GM18498 (cell line): ENCODE measurements around the gene SOX13.

Source experiments
- ATAC-seq: cut with Tn5 transposase; IDR thresholded peaks from one replicate; pipeline ENCODE4 v1.9.1; 2021; ENCODE audit warnings: mild to moderate bottlenecking, moderate library complexity; ENCODE audit not compliant: unreplicated experiment

Gene SOX13

DNA sequence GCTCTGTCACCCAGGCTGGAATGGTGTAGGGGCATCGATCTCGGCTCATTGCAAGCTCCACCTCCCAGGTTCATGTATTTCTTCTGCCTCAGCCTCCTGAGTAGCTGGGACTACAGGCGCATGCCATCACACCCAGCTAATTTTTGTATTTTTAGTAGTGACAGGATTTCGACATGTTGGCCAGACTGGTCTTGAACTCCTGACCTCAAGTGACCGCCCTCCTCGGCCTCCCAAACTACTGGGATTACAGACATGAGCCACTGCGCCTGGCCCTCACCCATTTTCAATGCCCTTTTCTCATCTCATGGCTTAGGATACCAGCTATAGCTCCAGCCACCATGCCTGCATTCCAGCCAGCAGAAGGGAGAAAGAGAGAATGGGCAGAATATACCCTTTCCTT is 12.9 kb upstream of the SOX13 start:
- ATAC-seq = no peak

DNA sequence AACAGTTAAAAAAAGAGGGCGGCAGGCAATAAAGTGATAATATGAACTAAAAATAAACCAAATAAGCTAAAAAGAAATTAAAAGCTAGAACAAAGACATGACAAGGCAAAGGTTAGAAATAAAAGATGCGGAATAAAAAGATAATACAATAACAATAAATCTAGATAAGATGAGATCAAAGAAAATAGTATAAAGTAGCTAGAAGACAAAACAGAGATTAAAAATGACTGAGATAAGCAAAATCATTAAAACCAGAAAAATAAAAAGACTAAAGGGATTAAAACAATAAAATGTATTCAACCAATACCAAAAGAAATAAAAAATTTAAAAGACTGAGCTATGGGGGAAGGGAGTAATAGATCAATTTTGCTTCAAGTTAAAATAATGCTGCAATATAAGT is 10.8 kb upstream of the SOX13 start:
- no peak for ATAC-seq

DNA sequence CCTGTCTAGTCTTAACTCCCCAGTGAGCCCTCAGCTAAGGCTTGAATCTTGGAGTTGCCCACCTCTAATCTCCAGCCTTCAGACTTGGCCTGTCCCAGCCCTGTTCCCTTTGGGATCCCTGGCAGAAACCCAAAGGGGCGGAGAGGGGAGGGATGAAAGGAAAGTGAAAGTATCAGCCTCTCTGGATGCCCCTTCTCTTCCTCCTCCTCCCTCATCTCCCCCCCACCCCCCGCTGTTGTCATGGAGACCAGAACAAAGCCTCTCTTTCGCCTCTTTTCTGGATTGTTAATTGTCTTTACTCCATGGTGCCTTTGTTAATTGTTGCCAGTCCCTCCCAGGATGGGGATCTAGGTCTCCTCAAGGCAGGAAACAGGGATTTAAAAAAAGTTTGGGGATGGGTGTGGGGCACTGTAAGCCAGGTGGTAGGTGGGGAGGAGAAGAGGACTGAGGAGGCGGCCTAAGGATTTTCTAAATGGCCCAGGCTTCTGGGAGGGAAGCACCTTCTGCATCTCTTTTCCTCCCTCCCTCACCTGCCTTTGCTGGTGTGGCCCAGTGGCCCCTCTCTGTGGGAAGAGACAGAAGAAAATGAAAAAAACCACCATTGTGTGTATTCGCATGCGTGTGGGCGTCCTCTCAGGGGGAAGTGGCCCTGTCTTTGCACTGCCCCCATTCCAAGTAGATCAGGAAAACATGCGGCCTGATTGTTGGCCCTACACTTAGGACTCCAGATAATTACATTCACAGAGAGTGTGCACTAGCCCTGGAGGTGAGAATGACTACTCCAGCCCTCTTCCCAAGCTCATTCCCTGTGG is 7.5 kb upstream of the SOX13 start:
- ATAC-seq = no peak

DNA sequence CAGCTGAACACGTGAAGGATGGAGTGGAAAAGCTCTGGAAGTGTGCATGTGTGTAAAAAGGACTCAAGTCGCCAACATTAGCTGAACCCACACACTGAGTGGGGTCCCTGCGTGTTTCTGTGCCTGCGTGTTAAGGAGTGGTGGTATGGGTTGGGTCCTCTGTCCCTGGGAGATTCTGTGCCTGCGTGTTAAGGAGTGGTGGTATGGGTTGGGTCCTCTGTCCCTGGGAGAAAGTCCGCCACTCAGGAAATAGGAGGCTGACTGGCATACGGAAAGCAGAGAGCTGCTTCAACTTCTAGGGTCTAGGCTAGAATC is 7.0 kb upstream of the SOX13 start:
- no peak for ATAC-seq

DNA sequence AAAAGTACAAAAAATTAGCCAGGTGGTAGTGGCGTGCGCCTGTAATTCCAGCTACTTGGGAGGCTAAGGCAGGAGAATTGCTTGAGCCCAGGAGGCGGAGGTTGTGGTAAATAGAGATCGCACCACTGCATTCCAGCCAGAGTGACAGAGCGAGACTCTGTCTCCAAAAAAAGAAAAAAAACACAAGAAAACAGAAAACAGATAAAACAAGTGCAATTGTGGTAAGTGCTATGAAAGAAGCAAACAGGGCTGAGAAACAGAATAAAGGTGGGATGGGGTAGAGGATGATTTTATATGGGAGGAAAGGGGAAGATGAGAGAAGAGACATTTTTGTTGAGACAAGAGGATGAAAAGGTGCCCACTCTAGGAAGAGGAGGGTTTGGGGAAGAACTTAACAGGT is 5.0 kb upstream of the SOX13 start:
- no peak for ATAC-seq

DNA sequence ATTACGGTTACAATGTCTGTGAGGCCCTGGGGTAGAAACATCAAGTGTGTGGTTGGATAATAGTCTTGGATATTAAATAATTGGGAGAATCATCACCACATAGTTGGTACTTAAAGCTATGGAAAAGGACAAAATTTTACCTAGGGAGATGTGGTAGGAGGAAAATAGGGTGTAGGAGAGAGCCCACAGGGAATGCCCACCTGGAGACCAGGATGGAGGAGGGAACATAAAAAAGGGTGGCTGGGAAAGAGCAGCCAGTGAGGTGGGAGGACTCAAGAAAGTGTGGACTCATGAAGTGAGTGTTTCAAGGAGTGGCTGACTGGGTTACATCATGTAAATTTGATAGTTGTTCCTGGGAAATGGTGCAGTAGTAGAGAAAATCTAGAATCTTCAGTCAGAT is 3.0 kb upstream of the SOX13 start:
- ATAC-seq = no peak

DNA sequence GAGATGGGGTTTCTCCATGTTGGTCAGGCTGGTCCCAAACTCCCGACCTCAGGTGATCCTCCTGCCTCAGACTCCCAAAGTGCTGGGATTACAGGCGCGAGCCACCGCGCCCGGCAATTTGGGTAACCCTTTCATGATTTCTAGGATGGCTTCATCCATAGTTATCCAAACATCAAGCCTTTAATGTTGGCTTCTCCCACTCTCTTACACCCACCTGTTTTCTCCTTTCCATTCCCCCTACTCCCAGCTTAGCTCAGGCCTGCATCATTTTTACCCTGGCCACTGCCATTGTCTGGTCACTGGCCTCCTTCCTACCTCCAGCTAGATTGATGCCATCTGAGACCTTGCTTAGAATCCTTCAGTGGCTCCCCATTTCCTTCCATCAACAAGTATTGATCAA is 2.0 kb upstream of the SOX13 start:
- no peak for ATAC-seq

DNA sequence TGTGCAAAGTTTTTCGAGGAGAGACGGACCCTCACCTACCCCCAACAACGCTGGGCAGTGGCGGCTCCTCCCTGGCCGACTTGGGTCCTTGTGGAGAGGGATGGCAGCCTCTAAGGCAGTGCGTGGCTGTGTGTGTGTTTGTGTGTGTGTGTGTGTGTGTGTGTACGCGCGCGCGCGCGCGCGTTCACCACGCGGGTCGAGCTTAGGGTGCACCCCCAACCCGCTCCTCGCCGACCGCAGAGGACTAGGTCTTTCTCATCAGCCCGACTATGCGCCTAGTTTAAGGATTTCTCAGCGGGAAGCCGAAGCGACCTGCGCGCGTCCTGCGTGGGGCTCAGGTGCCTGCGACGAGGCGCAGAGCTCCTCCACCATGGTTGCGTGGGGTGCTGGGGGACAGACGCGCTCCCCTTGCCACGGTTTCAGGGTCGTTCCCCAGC is 940 bp downstream of the SOX13 start:
- no peak for ATAC-seq

DNA sequence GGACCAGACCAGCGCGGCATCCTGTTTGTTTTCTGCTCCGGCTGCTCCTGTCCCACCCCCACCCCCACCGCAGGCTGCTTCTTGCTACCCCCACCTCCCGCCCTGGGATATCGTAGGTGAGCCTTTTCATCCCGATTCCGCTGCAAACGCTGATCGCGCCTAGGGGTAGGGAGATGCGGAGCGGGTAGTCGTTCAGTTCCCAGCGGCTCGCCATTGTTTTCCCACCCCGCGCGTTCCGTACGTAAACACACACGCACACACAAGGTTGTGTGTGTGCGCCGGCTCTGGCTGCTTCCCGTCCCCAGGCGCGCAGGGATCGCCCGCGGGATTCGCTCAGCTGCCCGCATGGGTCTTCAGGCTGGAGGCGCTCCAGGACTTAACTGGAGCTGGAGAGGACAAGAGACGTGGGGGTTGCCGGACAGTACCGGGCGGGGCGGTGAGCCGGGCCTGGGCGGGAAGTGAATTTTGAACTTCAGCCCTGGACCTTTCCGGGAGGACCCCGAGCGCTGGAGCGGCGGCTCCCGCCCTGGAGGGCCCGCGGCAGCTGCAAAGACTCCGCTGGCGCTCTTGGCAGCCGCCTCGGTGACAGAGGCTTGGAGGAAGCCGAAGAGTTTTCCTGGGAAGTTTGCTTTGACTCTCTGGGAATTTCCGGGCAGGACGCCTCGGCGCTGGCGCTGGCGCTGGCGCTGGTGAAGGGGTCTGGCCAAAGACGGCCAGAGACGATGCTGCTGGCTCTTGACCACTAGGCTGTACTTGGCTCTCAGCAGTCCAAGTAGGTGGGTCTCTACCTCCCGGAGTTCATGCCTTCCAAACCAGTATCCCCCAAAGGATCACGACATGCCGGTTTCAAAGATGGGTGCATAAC is 1.6 kb downstream of the SOX13 start:
- no peak for ATAC-seq

DNA sequence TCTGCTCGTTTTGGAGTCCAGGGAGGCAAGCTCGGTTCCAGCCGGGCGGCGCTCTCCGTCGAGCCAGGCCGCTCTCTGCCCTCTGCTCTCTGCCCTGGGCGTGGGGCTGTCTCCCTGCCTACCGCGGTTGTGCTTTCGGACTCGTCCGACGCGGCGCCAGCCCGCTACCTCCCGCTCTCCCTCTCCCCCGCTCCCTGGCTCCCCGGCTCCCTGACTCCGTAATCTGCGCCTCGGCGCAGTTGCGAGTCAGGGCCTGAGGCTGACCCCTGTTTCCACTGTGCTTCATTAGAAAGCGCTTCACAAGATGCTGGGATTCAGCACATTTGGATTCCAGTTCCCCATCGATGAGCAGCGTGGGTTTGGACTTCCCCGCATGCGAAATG is 2.2 kb downstream of the SOX13 start:
- no peak for ATAC-seq

DNA sequence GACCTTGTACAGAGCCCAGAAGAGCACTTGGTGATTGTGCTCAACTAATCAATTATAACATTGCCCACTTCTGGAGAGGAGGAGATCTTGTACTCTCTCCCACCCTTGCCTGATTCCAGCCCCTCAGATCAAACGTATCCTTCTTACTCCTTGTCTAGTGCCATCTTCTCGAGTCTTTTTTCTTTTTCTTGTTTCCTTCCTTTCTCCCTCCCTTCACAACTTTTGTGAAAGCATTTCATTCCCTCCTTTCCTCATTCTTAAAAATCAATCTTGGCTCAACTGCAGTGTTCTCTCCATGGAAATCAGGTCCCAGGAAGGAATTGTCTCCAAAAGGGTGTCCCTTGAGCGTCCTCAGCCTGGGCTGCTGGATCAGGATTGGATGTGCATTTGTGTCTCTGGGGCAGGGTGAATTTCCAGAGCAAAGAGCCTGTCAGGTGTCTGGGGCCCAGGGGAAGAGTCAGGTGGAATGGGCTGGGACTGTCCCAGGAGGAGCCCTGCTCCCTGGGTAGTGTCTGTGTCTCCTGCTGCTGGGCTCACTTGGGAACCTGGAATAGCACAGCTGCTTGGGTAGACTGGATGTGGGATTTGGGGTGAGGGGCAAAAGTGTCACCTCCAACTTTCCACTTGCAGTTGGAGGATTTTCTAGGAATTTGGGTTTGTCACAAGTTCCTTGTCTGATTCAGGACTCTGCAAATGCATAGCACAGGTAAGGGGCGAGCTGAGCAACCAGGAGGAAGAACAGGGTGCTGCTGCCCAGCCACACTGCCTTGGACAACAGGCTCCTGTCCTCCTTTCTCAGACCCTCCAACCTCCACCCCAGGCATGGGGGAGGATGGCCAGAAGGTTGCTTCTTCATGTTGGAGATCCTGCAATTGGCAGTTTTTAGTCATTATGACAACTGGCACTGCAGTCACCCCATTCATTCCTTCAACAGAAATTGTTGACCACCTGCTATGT is 3.3 kb downstream of the SOX13 start:
- ATAC-seq = no peak

DNA sequence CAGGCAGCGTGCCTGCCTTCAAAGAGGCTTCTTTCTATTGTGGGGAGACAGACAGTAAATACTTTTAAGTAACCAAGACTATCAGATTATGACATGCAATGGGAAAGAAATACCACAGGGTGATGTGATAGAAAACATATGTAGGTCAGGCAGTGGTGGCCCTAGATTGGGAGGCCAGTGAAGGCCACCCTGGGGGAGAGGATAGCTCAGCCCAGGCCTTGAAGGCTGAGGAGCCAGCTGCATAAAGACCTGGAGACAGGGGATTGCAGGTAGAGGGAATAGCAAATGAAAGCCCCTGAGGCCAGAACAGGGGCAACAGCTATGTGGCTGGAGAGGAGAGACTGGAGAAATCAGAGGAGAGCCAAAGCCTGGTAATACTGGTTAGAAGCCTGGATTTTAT is 4.0 kb downstream of the SOX13 start:
- no peak for ATAC-seq

DNA sequence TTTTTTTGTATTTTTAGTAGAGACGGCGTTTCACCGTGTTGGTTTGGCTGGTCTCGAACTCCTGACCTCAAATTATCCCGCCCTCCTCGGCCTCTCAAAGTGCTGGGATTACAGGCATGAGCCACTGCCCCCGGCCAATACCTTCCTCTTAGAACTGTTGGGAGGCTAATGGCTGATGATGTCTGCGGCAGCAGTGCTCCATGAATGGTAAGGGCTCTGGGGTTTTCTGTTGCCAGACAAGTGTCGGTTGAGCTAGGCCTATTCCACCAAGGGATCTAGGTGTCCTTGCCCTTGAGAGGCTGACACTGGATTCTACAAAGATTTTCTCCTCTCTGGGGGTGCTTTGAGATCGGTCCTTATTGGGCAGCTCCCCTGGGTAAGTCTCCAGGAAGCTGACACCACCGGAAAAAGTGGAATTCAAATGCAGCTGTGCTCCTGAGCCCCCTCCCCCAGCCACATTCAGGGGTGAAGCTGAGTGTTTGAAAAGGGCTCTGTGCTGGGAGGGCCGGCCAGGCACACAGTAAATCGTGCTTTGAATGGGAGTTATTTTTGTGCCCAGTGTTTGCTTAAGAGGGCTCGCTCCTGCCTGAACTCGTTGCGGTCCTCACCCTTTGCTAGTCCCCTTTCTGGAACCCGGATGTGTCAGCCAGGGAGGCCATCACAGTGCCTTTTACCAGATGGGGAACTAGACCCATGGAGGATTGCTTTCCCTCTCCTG is 5.2 kb downstream of the SOX13 start:
- ATAC-seq = no peak

DNA sequence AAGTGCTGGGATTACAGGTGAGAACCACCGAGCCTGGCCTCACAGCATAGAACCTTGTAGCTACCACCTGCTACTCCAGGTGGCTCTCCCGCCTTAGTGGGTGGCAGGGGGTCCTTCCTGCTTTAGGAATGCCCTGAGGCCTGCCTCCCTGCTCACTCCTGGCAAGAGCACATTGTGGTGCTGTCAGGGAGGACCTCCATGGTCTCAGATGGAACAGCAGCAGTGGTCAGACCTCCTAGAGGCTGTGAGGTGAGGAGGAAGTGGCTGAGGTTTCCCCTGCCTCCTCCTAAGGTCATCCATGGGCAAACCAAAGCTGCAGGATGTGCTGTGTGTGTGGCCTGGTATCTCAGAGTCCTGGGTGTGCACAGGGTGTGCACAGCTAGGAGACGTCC is 6.7 kb downstream of the SOX13 start:
- ATAC-seq = no peak

DNA sequence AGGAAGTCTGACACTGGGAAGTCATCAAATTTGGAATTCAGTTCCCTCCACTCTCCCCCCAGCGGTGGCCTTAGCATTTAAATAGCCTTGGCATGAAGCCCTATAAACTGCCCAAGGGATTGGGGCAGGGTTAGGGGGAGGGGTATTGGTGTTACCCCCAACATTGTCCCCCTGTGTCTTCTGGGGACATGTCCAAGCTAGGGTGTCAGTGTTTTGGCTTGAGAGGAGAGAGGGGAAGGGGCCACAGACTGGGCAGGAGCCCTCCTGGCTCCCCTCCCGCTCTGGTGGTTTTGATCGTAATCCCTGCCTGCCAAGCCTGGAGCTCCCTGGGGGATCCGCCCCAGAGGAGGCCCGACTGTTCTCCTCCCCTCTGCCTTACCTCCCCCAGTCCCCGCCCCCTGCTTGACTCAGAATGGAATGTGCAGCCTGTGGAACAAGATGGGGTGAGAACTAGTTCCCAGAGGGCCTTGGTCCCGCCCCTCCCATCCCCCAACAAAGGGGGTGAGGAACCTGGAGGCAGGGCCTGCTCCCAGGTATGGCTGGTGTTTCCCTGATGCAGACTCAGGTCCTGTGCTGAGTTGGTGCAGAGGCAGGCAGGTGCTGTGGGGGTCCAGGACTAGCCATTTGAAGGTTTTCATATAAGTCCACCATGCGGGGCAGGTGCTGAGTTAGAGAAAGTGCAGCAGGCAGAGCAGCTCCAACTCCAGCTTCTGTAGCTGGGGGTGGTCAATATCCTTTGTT is 7.4 kb downstream of the SOX13 start:
- no peak for ATAC-seq

DNA sequence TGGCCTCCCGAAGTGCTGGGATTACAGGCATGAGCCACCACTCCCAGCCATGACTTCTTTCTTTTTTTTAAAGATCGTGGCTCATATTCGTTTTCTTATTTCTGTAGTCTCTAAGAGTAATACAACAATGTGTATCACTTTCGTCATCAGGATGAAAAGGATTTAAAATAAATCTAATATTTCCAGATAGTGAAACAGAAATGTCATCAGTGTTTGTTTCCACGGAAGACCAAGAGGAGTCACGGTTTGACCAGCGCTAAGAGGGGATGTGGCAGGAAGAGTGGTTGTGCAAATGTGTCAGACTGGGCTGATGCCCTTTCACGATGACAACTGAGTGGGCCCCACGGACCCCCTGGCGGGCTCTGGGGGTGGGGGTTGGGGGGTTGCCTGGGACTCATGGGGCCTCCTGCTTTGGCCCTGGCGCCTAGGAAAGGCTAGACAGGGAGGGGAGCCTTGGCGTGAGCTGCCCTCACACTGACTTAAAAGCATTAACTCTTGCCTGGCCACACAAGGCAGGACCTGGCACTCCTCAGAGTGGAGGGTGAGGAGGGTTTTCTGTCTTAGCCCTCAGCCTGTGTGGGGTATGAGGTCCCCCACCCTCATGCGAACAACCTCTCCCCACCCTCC is 8.4 kb downstream of the SOX13 start:
- no peak for ATAC-seq

DNA sequence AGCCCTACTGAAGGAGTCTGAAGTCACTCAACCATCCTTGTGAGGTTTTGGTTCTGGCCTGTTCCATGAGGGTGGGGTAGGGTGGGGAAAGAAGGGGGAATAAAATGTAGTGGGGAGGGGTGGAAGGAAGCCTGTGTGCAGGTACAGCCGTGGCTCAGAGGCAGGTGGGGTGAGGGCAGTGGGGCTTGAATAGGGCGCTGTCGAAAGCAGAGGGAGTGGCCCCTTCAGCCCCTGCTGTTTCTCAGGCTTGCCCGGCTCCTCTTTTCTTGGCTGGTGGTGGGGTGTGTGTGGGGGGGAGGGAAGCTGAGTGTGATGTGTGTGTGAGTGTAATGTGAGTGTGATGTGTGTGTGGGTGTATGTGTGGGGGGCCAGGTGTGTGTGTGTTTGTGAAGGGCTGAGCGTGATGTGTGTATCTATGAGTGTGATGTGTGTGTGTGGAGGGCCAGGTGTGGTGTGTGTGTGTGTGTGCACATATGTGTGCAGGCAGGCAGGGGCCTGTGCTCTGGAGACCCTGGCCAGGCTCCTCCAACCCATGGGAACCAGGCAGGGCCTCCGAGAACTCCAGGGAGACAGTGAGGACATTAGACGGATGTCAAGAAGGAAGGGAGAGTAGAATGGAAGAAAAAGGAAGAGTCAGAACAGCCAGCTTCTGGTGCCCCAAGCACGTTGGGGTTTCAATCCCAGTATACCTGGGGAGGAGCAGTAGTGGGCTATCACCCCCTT is 9.0 kb downstream of the SOX13 start:
- ATAC-seq = no peak

DNA sequence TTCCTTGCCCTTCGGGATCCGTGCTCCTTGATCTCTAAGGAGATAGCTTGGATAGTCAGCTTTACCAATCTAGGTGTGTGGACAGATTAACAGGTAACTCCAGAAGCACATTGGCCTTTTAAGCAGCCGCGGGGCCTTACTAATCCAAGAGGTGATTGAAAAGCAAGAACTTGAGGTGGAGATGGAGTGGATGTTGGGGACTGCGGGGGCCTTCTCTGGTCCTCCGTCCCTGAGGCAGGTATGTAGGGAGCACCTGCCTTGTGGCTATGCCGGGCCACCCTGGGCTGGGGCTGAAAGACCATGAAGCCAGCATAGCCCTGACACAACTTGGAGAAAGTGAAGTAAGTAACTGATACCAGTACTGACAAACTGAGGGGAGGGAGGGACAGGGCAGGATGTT is 10.6 kb downstream of the SOX13 start:
- no peak for ATAC-seq

DNA sequence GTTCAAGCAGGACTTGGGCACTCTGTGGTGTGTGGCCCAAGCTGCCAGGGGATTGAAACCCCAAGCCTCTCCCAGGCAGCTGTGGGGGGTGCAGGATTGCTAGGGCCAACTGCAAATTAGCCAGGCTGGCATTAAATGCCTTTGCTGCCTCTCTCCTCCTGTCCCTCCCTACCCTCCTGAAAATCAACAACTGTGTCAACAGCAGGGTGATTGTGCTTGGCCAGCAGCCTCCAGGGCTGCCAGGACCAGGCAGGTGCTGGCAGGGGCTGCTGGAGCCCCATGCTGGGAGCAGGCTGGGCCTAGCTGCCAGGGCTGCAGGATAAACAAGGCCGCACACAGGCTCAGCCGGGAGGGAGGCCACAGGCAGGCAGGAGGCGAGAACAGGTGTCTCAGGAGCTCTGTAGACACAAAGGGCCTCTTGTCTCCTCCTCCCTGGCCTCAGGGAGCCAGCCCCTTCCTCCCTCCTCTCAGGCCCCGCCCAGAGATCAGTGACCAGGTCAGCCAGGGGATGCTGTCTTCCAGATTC is 11.4 kb downstream of the SOX13 start:
- ATAC-seq = no peak
